LNCaP clone FGC (cell line): ENCODE results near the gene PSME1.

Source experiments
- DNase-seq: peaks from one replicate; pipeline ENCODE4 v3.0.0-alpha.2; 2011; ENCODE audit warnings: low read depth
- H3K4me3 ChIP-seq: 2 replicates; pipeline ENCODE4 v1.5.1; 2011; ENCODE audit warnings: mild to moderate bottlenecking, low read depth, low read length, control low read depth
- TF ChIP-seq, protein P1 (sequence below): IDR thresholded peaks from 2 replicates; pipeline ENCODE4 v1.5.1; 2012; ENCODE audit warnings: mild to moderate bottlenecking; ENCODE audit not compliant: control insufficient read depth, insufficient read depth; ENCODE audit errors: extremely low read depth

PSME1 gene

DNA sequence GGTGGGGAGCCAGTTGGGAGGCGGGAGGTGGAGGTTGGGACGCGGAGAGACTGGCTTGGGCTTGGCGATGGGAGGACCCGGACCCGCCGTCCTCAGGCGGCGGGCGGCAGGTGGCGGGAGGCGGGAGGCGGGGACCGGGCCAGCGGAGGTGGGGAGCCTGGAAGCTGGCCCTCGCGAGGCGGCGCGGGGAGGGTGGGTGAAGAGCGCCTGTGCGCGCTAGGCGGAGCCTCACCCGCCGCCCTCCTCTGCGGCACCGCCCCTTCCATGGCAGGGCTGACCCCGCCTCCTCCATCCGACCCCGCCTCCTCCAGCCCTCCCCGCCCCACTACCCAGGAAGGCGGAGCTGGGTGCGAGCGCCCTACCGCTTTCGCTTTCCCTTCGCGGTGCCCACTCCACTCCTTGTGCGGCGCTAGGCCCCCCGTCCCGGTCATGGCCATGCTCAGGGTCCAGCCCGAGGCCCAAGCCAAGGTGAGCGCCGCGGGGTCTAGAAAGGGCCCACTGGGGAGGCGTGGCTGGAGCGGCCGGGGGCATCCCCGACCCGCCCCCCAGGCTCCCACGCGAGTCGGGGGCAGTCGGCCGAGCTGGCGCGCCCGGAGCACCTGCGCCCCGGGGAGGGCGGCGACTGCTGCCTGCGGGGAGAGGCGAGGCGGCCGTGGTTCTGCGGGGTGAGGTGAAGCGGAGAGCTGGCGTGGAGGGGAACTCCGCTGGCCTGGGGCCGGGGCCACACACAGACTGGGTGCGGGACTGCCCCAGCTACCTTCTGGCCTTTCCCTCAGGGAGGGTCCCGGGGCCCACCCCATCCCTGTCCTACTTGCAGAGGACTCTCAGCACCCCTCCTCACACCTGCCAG, at the start of gene PSME1:
PSME1 (plus strand) TSS at position 361 of the 850 bp plus-strand sequence; CDS start at position 430, 69 bp downstream.
- peak within 1 kb of the TSS; percentile 77 for H3K4me3 ChIP-seq
- peak; percentile 58 for DNase-seq
- TF ChIP-seq, protein P1, sequence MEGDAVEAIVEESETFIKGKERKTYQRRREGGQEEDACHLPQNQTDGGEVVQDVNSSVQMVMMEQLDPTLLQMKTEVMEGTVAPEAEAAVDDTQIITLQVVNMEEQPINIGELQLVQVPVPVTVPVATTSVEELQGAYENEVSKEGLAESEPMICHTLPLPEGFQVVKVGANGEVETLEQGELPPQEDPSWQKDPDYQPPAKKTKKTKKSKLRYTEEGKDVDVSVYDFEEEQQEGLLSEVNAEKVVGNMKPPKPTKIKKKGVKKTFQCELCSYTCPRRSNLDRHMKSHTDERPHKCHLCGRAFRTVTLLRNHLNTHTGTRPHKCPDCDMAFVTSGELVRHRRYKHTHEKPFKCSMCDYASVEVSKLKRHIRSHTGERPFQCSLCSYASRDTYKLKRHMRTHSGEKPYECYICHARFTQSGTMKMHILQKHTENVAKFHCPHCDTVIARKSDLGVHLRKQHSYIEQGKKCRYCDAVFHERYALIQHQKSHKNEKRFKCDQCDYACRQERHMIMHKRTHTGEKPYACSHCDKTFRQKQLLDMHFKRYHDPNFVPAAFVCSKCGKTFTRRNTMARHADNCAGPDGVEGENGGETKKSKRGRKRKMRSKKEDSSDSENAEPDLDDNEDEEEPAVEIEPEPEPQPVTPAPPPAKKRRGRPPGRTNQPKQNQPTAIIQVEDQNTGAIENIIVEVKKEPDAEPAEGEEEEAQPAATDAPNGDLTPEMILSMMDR, result no peak

DNA sequence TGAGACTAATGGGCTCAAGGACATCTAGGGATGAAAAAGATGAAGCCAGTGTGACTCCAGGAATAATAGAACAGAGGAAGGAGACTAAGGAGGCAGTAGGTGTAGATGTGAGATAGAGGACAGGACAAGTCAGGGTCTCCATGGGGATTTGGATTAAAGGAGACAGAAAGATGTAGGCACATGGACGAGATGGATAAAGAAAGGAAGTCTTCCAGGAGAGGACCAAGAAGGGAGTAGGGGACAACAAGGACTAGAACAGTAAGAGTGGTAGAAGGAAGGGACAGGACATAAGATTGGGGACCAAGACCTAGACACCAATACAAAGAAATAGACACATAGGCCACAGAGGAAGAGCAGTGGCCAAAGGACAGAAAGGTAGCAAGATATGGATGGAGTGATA, 49.0 kb upstream of the PSME1 start:
- DNase-seq, result no peak
- TF ChIP-seq, protein P1, result no peak
- H3K4me3 ChIP-seq, result no peak overlapping the region

- DNase-seq, result no peak
- no peak overlapping the region for H3K4me3 ChIP-seq
- TF ChIP-seq, protein P1, result no peak
Measured at GRCh38 chr14:24088095-24088494, 47.9 kb upstream of the PSME1 start.

GRCh38 chr14:24089890-24090289, 46.1 kb upstream of the PSME1 start:
- DNase-seq, result no peak
- no peak overlapping the region for H3K4me3 ChIP-seq
- TF ChIP-seq, protein P1, result no peak

DNA sequence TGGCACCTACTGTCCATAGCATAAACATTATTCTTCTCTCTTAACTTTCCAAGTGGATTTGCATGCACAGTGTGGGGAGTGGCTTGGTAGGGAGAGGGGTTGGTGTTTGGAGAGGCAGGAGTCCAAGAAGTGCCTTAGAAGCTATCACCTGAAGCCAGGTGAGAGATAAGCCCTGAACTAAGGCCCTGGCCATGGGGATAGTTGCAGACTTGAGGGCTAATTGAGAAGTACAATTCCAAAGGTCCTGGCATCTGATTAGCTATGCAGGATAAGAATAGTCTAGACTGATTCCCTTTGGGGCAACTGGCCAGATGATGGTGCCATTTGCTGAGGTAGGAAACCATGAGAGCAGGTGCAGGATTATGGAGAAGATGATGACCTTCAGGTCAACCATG, 43.9 kb upstream of the PSME1 start:
- DNase-seq, result peak; percentile 35
- TF ChIP-seq, protein P1, result no peak

DNA sequence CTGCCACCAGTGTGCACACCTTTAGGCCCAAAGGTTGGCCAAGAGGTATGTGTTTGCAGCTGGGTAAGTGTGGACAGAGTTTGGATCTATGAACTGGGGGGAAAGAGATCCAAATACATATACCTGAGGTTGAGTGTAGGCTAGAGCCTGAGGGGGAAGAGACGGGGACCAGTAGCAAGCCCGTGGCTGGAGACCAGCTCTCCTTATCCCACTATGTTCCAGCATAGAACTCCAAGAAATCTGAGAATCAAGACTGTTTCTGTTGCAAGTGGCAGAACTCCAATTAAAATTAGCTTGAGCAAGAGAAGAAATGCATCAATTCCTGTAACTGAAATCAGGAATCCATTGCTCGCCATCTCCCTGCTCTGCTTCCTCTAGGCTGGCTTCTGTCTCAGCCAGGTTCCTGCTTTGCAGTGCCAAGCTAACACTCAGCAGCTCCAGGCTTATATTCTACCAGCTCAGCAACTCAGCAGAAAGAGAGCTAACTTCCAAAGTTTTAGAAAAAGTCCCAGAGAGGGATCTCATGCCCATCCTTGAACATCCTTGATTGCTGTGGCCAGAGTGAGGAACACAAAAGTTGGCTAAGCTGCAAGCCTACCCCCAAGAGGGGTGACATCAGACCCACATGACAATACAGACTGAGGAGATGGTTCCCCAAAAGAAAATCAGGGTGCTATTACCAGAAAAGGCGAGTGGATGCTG, 43.3 kb upstream of the PSME1 start:
- no peak for DNase-seq
- TF ChIP-seq, protein P1, result no peak
- H3K4me3 ChIP-seq, result no peak overlapping the region

More for the DNA sequence above, 43.9 kb upstream of the PSME1 start:
- no peak overlapping the region for H3K4me3 ChIP-seq
